A673 (cell line): Measurements from ENCODE around the gene CDC45. TPM values are rescaled to one million over a fixed set of nuclear protein-coding genes. Genes with fewer than 3 reads are reported as not detected.

Experiments
- BruUV-seq: library from RNA; stranded (reverse); fragments of 400-500 nt; replicated peaks from 2 replicates; lab custom pipeline; 2021; lab: Mats Ljungman, UMichigan
- CTCF ChIA-PET: fragments of 300-600 bp; sonication (Branson Sonifier 250); formaldehyde crosslinking; loops from one replicate; lab custom pipeline; 2022; ENCODE audit warnings: antibody characterized with exemption; lab: Charles Lee
- POLR2A ChIA-PET: fragments of 300-600 bp; sonication (Branson Sonifier 250); formaldehyde crosslinking; loops from one replicate; lab custom pipeline; 2022; ENCODE audit warnings: antibody characterized with exemption; ENCODE audit not compliant: low non-redundant PET; lab: Charles Lee
- DNase-seq: peaks from one replicate; pipeline ENCODE4 v3.0.0-alpha.2; 2015; ENCODE audit warnings: low spot score
- H3K27ac ChIP-seq: fragments of 200-600 bp; sonication (generic); 2 replicates; pipeline ENCODE4 v1.5.1; 2016; ENCODE audit warnings: mixed run types, low read depth, mild to moderate bottlenecking, mixed read lengths, antibody characterized with exemption, low read length; ENCODE audit not compliant: poor library complexity, severe bottlenecking
- H3K27me3 ChIP-seq: fragments of 200-600 bp; sonication (generic); replicated peaks from 2 replicates; pipeline ENCODE4 v1.6.1; 2017; ENCODE audit warnings: mixed run types, low read depth, mild to moderate bottlenecking, mixed read lengths, antibody characterized with exemption, low read length; ENCODE audit not compliant: insufficient read depth, poor library complexity
- H3K36me3 ChIP-seq: fragments of 200-600 bp; sonication (generic); 2 replicates; pipeline ENCODE4 v1.6.1; 2016; ENCODE audit warnings: mixed run types, mild to moderate bottlenecking, mixed read lengths, antibody characterized with exemption, low read length; ENCODE audit not compliant: insufficient read depth, poor library complexity, severe bottlenecking
- H3K4me1 ChIP-seq: fragments of 200-600 bp; sonication (generic); 2 replicates; pipeline ENCODE4 v1.6.1; 2017; ENCODE audit warnings: mixed run types, mild to moderate bottlenecking, mixed read lengths, antibody characterized with exemption, low read length; ENCODE audit not compliant: insufficient read depth, poor library complexity, severe bottlenecking
- H3K4me3 ChIP-seq: fragments of 200-600 bp; sonication (generic); 2 replicates; pipeline ENCODE4 v1.5.1; 2016; ENCODE audit warnings: low read depth, mixed run types, mild to moderate bottlenecking, mixed read lengths, low read length; ENCODE audit not compliant: poor library complexity, severe bottlenecking
- H3K9me3 ChIP-seq: fragments of 200-600 bp; sonication (generic); 2 replicates; pipeline ENCODE4 v1.6.1; 2016; ENCODE audit warnings: mixed run types, low read depth, mild to moderate bottlenecking, mixed read lengths, antibody characterized with exemption, low read length; ENCODE audit not compliant: poor library complexity, severe bottlenecking
- EZH2 ChIP-seq: fragments of 200-600 bp; sonication (generic); IDR thresholded peaks from 2 replicates; pipeline ENCODE4 v1.6.1; 2017; ENCODE audit warnings: borderline replicate concordance, low read depth, mild to moderate bottlenecking, mixed read lengths, antibody characterized with exemption, low read length; ENCODE audit not compliant: poor library complexity, severe bottlenecking
- intact Hi-C: fragments of 100-400 bp; cut with micrococcal nuclease; formaldehyde crosslinking; loops from one replicate; pipeline ENCODE4 v1.10.0; 2022; ENCODE audit not compliant: unreplicated experiment
- total RNA-seq: library from RNA; stranded (reverse); gene quantifications from 2 replicates; pipeline ENCODE4 v1.2.3, GENCODE V29; 2021
- TF ChIP-seq, protein P1 (sequence below): fragments of 300-800, 200-600 bp; sonication (generic); conservative IDR thresholded peaks from 2 replicates; pipeline ENCODE4 v1.5.1; 2017; ENCODE audit warnings: low read depth, mild to moderate bottlenecking, antibody characterized with exemption, low read length, moderate library complexity, mixed read lengths

Gene CDC45
- total RNA-seq, 1 experiment from 2014 or later, result 79.2 TPM

DNA sequence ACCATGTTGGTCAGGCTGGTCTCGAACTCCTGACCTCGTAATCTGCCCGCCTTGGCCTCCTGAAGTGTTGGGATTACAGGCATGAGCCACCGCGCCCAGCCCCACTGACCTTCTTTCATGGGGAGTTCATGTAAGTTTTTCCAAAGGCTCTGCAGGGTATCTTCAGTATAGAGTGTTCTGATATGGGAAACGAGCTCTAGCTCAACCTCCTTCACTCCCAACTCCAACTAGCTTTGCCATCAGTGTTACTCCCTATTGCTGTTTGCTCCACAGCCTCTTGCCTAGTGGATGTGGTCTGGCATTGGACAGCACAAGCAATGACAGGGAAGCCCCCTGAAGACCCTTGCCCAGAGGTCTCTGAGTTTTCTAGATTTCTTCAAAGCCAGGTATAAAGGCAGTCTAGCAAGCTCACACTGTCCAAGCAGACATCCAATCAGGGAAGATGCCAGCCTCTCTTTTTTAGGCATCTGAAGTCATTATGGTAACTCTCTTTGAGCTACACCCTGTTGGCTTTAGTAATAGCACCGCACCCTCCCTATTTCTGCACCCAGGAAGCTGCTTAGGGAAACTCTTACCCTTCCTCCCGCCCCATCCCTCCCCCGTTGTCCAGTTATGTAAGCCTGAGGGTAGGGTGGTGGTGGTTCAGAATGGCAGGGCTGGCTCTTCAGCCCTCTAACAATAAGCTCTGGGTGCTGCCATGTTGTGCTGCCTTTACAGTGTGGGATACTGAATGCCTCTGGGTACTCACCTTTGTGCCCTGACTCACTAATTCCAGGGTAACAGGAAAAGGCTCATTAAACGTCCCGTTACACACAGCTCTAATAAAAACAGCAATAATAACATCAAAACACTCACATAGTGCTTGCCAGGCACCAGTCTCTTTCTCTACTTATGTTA lies 85.9 kb downstream of the CDC45 start:
- no peaks in the 10 kb centered on the region for H3K36me3 ChIP-seq
- intact Hi-C loops, result no loop called here
- no peak for TF ChIP-seq EZH2
- TF ChIP-seq, protein P1, sequence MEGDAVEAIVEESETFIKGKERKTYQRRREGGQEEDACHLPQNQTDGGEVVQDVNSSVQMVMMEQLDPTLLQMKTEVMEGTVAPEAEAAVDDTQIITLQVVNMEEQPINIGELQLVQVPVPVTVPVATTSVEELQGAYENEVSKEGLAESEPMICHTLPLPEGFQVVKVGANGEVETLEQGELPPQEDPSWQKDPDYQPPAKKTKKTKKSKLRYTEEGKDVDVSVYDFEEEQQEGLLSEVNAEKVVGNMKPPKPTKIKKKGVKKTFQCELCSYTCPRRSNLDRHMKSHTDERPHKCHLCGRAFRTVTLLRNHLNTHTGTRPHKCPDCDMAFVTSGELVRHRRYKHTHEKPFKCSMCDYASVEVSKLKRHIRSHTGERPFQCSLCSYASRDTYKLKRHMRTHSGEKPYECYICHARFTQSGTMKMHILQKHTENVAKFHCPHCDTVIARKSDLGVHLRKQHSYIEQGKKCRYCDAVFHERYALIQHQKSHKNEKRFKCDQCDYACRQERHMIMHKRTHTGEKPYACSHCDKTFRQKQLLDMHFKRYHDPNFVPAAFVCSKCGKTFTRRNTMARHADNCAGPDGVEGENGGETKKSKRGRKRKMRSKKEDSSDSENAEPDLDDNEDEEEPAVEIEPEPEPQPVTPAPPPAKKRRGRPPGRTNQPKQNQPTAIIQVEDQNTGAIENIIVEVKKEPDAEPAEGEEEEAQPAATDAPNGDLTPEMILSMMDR, result no peak
- peak; percentile 24 for DNase-seq
- no peaks in the 10 kb centered on the region for H3K9me3 ChIP-seq
- no peaks in the 10 kb centered on the region for H3K4me1 ChIP-seq
- H3K27ac ChIP-seq, result no peak overlapping the region
- no TSS peak for BruUV-seq
- CTCF ChIA-PET, result no interaction called here
- POLR2A ChIA-PET, result no interaction called here
- H3K4me3 ChIP-seq, result no peak overlapping the region
- H3K27me3 ChIP-seq, result no peaks in the 10 kb centered on the region

DNA sequence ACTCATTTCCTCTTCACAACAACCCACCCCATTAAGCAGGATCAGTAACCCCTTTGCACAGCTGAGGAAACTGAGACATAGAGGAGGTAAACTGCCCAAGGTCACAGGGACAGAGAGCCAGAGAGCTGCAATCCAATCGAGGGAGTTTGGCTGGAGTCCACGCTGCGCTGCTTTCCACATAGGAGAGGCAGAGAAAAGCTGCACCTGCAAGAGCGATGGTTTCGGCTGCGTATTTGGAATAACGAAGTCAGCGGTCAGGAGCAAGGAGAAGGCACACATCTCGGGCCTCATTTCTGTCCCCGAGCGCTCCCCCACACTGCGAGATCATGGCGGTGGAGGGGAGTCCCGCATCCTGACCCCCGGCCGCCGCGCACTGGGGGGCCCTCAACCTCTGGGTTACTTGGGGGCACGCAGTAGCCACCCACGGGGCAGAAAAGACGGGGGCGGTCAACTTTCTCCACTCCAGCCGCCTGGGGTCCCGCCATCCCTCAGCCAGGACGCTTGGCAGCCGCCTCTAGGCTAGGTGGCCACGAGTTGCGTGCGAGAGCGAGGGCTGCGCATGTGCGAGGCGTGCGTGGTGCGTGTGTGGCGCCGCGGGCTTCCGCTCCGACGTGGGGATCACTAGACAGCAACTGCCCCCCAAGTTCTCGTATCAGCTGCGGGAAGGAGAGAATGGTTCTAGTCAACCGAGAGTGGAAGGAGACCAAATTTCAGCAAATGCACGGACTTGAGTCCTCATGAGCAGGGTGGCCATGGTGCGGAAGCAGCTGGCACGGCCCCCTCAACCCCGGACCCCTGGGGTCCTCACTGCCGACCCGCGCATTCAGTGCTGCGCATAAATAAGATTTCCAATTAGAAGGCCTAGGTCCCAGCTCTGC lies 86.8 kb downstream of the CDC45 start:
- no peak for DNase-seq
- H3K27me3 ChIP-seq, result no peaks in the 10 kb centered on the region
- H3K4me1 ChIP-seq, result no peaks in the 10 kb centered on the region
- intact Hi-C loops, result no loop called here
- H3K9me3 ChIP-seq, result no peaks in the 10 kb centered on the region
- H3K36me3 ChIP-seq, result no peaks in the 10 kb centered on the region
- CTCF ChIA-PET, result no interaction called here
- TF ChIP-seq, protein P1, result no peak
- no peak for TF ChIP-seq EZH2
- POLR2A ChIA-PET, result no interaction called here
- no peak overlapping the region for H3K27ac ChIP-seq
- H3K4me3 ChIP-seq, result no peak overlapping the region
- BruUV-seq, result no TSS peak

DNA sequence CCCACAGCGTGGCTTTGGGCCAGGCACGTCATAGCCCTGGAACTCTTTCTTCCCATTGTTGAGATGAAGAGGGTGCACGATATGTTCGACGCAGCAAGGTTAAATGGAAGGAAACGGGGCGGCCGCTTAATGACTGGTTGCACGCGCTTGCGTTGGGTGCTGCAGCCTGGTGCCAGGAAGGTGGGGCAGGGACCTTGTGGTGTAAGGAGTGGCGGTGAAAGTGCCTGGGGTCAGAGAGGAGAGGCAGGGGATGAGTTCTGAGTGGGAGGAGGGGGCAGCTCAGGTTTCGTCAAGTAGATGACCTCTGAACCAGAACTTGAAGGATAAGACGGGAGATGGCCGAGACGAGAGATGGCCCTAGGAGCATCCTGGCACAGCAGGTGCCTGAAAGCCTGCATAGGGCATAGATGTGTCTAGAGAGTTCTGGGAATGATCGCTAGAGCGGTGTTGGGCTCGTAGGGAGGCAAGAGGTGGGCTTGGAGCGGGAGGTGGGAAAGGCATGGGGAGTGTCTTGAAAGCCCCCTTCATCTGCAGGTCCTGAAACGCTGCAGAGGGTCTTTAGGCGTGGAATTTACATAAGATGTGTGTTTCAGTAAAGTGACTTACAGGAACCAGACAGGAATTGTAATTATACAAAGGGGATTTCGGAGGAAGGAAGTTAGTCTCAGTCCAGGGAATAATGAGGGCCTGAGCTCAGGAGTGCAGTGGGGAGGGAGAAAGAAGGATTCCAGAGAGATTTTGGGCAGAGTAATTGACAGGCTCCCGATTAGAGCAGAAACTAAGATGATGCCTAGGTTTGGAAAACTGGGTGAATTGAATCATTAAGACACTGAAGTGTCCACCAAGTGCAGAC lies 87.7 kb downstream of the CDC45 start:
- Histone ChIP-seq H3K4me3 (no peak overlapping the region), H3K27ac (no peak overlapping the region), H3K9me3 (no peaks in the 10 kb centered on the region), H3K36me3 (no peaks in the 10 kb centered on the region), H3K4me1 (no peaks in the 10 kb centered on the region), H3K27me3 (no peaks in the 10 kb centered on the region)
- TF ChIP-seq, protein P1, result no peak
- TF ChIP-seq EZH2, result no peak
- DNase-seq, result no peak
- POLR2A ChIA-PET, result no interaction called here
- intact Hi-C loops, result no loop called here
- BruUV-seq, result no TSS peak
- CTCF ChIA-PET, result no interaction called here
